HepG2 (cell line): ENCODE data around the gene SNCAIP. TPM values are rescaled to one million over a fixed set of nuclear protein-coding genes. Genes with fewer than 3 reads are reported as not detected.

Experiments
- ATAC-seq: fragments of 200-7000 bp; cut with Tn5 transposase; 3 replicates; pipeline ENCODE4 v1.9.1; 2020; ENCODE audit warnings: mild to moderate bottlenecking, moderate library complexity
- BruUV-seq: library from RNA; stranded (reverse); fragments of 400-500 nt; replicated peaks from 2 replicates; lab custom pipeline; 2021; lab: Mats Ljungman, UMichigan
- CTCF ChIA-PET: fragments of 300-600 bp; formaldehyde crosslinking; extraction: SDS; loops from one replicate; lab custom pipeline; 2021; ENCODE audit warnings: low total read pairs, inconsistent platforms, low intra/inter-chr PET ratio; lab: Yijun Ruan, JAX
- POLR2A ChIA-PET: fragments of 350-600 bp; sonication (Branson Sonifier 250); formaldehyde crosslinking; loops from one replicate; lab custom pipeline; 2020; ENCODE audit warnings: antibody characterized with exemption, inconsistent platforms; lab: Yijun Ruan, JAX
- DNase-seq: peaks from one replicate; pipeline ENCODE4 v3.0.0-alpha.2; 2015; ENCODE audit warnings: low spot score
- FAIRE-seq: peaks from 3 replicates; lab custom pipeline; 2011; peaks lifted over from hg19 to GRCh38; lab: Jason Lieb, UNC
- H2AFZ ChIP-seq: one replicate; pipeline ENCODE4 v1.6.1; 2011; ENCODE audit warnings: low read length, inconsistent platforms
- H3K27ac ChIP-seq: fragments of 300-600 bp; 3 replicates; pipeline ENCODE4 v1.8.0; 2011; ENCODE audit warnings: mixed run types, mild to moderate bottlenecking, mixed read lengths, low read length, inconsistent platforms; ENCODE audit not compliant: insufficient read depth; ENCODE audit errors: extremely low read length
- H3K27me3 ChIP-seq, 2 experiments: fragments of 200-600 bp in 1 of 2; 2 replicates in 1 of 2; 3 replicates in 1 of 2; pipeline versions ENCODE4 v1.6.0 to v1.8.0; 2011; ENCODE audit warnings: low read length in 2 of 2, mild to moderate bottlenecking in 2 of 2, moderate library complexity in 2 of 2, inconsistent platforms in 1 of 2; ENCODE audit not compliant: insufficient read depth in 2 of 2, control insufficient read depth in 1 of 2
- H3K36me3 ChIP-seq, 2 experiments: fragments of 200-600 bp in 1 of 2; replicated peaks in 1 of 2; 2 replicates in 1 of 2; 3 replicates in 1 of 2; pipeline versions ENCODE4 v1.5.1 to v1.8.0; 2011; ENCODE audit warnings: low read length in 2 of 2, inconsistent platforms in 1 of 2; ENCODE audit not compliant: insufficient read depth in 2 of 2, control insufficient read depth in 1 of 2
- H3K4me1 ChIP-seq: 2 replicates; pipeline ENCODE4 v1.5.1; 2012; ENCODE audit warnings: low read length, inconsistent platforms; ENCODE audit not compliant: insufficient read depth
- H3K4me2 ChIP-seq: 2 replicates; pipeline ENCODE4 v1.6.0; 2011; ENCODE audit warnings: low read depth, low read length, inconsistent platforms
- H3K4me3 ChIP-seq, 3 experiments: fragments of 200-600 bp in 1 of 3; sonication (generic), shearing (Covaris generic) in 1 of 3; replicated peaks in 1 of 3; 2 replicates each; pipeline ENCODE4 v1.5.1; 2011 to 2016; ENCODE audit warnings: low read length in 3 of 3, inconsistent platforms in 2 of 3, low read depth in 2 of 3, mild to moderate bottlenecking in 2 of 3, control low read depth in 1 of 3, mixed read lengths in 1 of 3; ENCODE audit not compliant: insufficient read depth in 1 of 3
- H3K79me2 ChIP-seq: one replicate; pipeline ENCODE4 v1.6.1; 2011; ENCODE audit warnings: low read length, inconsistent platforms; ENCODE audit not compliant: insufficient read depth
- H3K9ac ChIP-seq: 2 replicates; pipeline ENCODE4 v1.6.0; 2011; ENCODE audit warnings: mild to moderate bottlenecking, low read depth, low read length, inconsistent platforms; ENCODE audit not compliant: insufficient read depth
- H3K9me3 ChIP-seq: 2 replicates; pipeline ENCODE4 v1.5.1; 2012; ENCODE audit warnings: mild to moderate bottlenecking, low read length
- H4K20me1 ChIP-seq: 2 replicates; pipeline ENCODE4 v1.6.0; 2011; ENCODE audit warnings: inconsistent platforms, mild to moderate bottlenecking, low read length, moderate library complexity; ENCODE audit not compliant: insufficient read depth
- RBFOX2 ChIP-seq: fragments of 200-400 bp; formaldehyde crosslinking; IDR thresholded peaks from 2 replicates; pipeline ENCODE4 v1.6.1; 2017; ENCODE audit warnings: low read depth, mild to moderate bottlenecking, low read length
- UBTF ChIP-seq: sonication (generic); formaldehyde crosslinking; IDR thresholded peaks from 2 replicates; pipeline ENCODE4 v1.4.0; 2020; ENCODE audit warnings: mild to moderate bottlenecking, missing genetic modification reagents
- ZNF24 ChIP-seq: fragments of 450-650 bp; IDR thresholded peaks from 2 replicates; pipeline ENCODE4 v1.6.1; 2017; ENCODE audit warnings: antibody characterized with exemption, mild to moderate bottlenecking
- ZNF512B ChIP-seq: sonication (generic); formaldehyde crosslinking; IDR thresholded peaks from 2 replicates; pipeline ENCODE4 v1.5.1; 2020; ENCODE audit warnings: missing genetic modification reagents, mild to moderate bottlenecking, borderline replicate concordance
- WGBS: methylation state at CpG from one replicate; pipeline ENCODE4 v1.1.6; 2017; ENCODE audit warnings: low lambda C conversion rate; 5-methylcytosine and 5-hydroxymethylcytosine counted together
- in situ Hi-C: cut with HindIII; loops from 2 replicates; pipeline ENCODE4 v1.10.0; 2017; ENCODE audit warnings: low pct_unique_long_range_greater_than_20kb; ENCODE audit not compliant: extremely low pct_ligation_motif_present
- intact Hi-C: fragments of 100-400 bp; cut with micrococcal nuclease; formaldehyde crosslinking; loops from one replicate; pipeline ENCODE4 v1.10.0; 2022; ENCODE audit not compliant: unreplicated experiment
- polyA plus RNA-seq, 8 experiments: library from polyadenylated mRNA; depleted of rRNA in 3 of 8; stranded (reverse) in 7 of 8; unstranded in 1 of 8; fragments of >200 nt; fragmentation: Illumina TruSeq in 4 of 8; extraction: Trizol in 4 of 8; gene quantifications; 2 replicates each; pipeline versions ENCODE4 v1.2.1 to v1.2.3, GENCODE V29; 2011 to 2016; ENCODE audit warnings: low read depth in 4 of 8, missing spikeins in 1 of 8, mixed read lengths in 1 of 8; ENCODE audit not compliant: insufficient read depth in 1 of 8
- total RNA-seq, 5 experiments: library from RNA; depleted of rRNA; stranded (reverse); fragments of >200 nt; fragmentation: Illumina TruSeq; extraction: Trizol; gene quantifications; 2 replicates each; pipeline ENCODE4 v1.2.3, GENCODE V29; 2016; ENCODE audit warnings: low read depth in 1 of 5

SNCAIP gene
- total and polyA plus RNA-seq, 2 of the 13 experiments (the other 11 are each of a cell fraction or from before 2014, with no cell fraction given), result not detected

- DNase-seq, result no peak
- 24% methylated on average over 4 of the region's 4 CpGs for WGBS
- Histone ChIP-seq H3K36me3 (no peaks in the 10 kb centered on the region), H2AFZ (no peak overlapping the region), H4K20me1 (no peaks in the 10 kb centered on the region), H3K27ac (no peak overlapping the region), H3K4me3 (no peak overlapping the region), H3K4me1 (no peaks in the 10 kb centered on the region), H3K4me2 (no peak overlapping the region), H3K79me2 (no peaks in the 10 kb centered on the region), H3K9me3 (no peaks in the 10 kb centered on the region), H3K9ac (no peak overlapping the region), H3K27me3 (no peaks in the 10 kb centered on the region; a peak in 1 of 5 replicates)
- in situ Hi-C loops (no loop called here), intact Hi-C loops (no loop called here)
- no peak for FAIRE-seq
- CTCF ChIA-PET, result no interaction called here
- no peak for ATAC-seq
- POLR2A ChIA-PET, result no interaction called here
- TF ChIP-seq UBTF (CRISPR knock-in tag) (no peak), RBFOX2 (no peak), ZNF512B (CRISPR knock-in tag) (no peak), ZNF24 (no peak)
- BruUV-seq, result no TSS peak
These were observed 50.3 kb downstream of the SNCAIP start for GRCh38 chr5:122362361-122362760.
